Measurements from ENCODE around the gene MTHFD1.
A peak's percentile ranks its signal among the peaks of the same experiment; 100 is the strongest.

Gene MTHFD1

GRCh38 chr14:64409126-64409920 is 21.2 kb downstream of the MTHFD1 start:
- H3K4me3 ChIP-seq (replicated peaks; ENCODE audit: low read depth, low read length) = no peak overlapping the region
- DNase-seq (ENCODE audit: low read depth) = no peak
- TF ChIP-seq CTCF (IDR thresholded peaks at IDR 0.05; ENCODE audit: low read length, missing control alignments) = no peak

GRCh38 chr14:64410084-64410774 is 22.1 kb downstream of the MTHFD1 start:
- TF ChIP-seq CTCF (IDR thresholded peaks at IDR 0.05; ENCODE audit: low read length, missing control alignments) = no peak
- peak; percentile 65 for DNase-seq (ENCODE audit: low read depth)
- H3K4me3 ChIP-seq (replicated peaks; ENCODE audit: low read depth, low read length) = no peak overlapping the region

GRCh38 chr14:64411001-64411400 is 22.8 kb downstream of the MTHFD1 start:
- no peak for DNase-seq (ENCODE audit: low read depth)
- TF ChIP-seq CTCF (IDR thresholded peaks at IDR 0.05; ENCODE audit: low read length, missing control alignments) = no peak
- H3K4me3 ChIP-seq (replicated peaks; ENCODE audit: low read depth, low read length) = no peak overlapping the region

GRCh38 chr14:64412237-64412636 is 24.1 kb downstream of the MTHFD1 start:
- DNase-seq (ENCODE audit: low read depth) = no peak
- H3K4me3 ChIP-seq (replicated peaks; ENCODE audit: low read depth, low read length) = no peak overlapping the region
- TF ChIP-seq CTCF (IDR thresholded peaks at IDR 0.05; ENCODE audit: low read length, missing control alignments) = no peak

- no peak overlapping the region for H3K4me3 ChIP-seq (replicated peaks; ENCODE audit: low read depth, low read length)
- no peak for TF ChIP-seq CTCF (IDR thresholded peaks at IDR 0.05; ENCODE audit: low read length, missing control alignments)
- no peak for DNase-seq (ENCODE audit: low read depth)
Observed at GRCh38 chr14:64416348-64416932, 28.3 kb downstream of the MTHFD1 start.

- TF ChIP-seq CTCF (IDR thresholded peaks at IDR 0.05; ENCODE audit: low read length, missing control alignments) = no peak
- peak; percentile 41 for DNase-seq (ENCODE audit: low read depth)
- no peak overlapping the region for H3K4me3 ChIP-seq (replicated peaks; ENCODE audit: low read depth, low read length)
Observed at GRCh38 chr14:64417055-64417770, 29.1 kb downstream of the MTHFD1 start.
